Measurements from ENCODE around the gene R3HDM2. TPM values are rescaled to one million over a fixed set of nuclear protein-coding genes. Genes with fewer than 3 reads are reported as not detected.

The R3HDM2 gene
- total and polyA plus RNA-seq, 12 donors = 21.9 to 91.9 (median 43.2) TPM

- no peak for DNase-seq
- Histone ChIP-seq H3K27me3 (no peaks in the 10 kb centered on the region), H3K9me3 (replicated peaks in 1 of 3) (no peaks in the 10 kb centered on the region), H3K4me1 (replicated peaks in 1 of 2) (peaks cover 6 to 11% of the 10 kb centered on the region in 2 donors), H3K36me3 (replicated peaks in 1 of 2) (peaks cover 0 to 25% of the 10 kb centered on the region in 2 donors), H3K4me3 (no peak overlapping the region), H3K27ac (no peak overlapping the region)
- TF ChIP-seq POLR2A (IDR thresholded peaks at IDR 0.05) (no peak), CTCF (IDR thresholded peaks at IDR 0.05) (no peak)
- intact Hi-C loops (cut with DNase I) = no loop called here
Measured at GRCh38 chr12:57273516-57273915, 157.3 kb downstream of the R3HDM2 start.

- intact Hi-C loops (cut with DNase I) = no loop called here
- no peak overlapping the region for H3K4me3 ChIP-seq
- no peak overlapping the region for H3K27ac ChIP-seq
- peaks cover 6 to 11% of the 10 kb centered on the region in 2 donors for H3K4me1 ChIP-seq (replicated peaks in 1 of 2)
- H3K9me3 ChIP-seq (replicated peaks in 1 of 3) = no peaks in the 10 kb centered on the region
- no peaks in the 10 kb centered on the region for H3K27me3 ChIP-seq
- 33 to 44% (median 37%) methylated on average over 7 of the region's 7 CpGs for WGBS, 4 donors
- H3K36me3 ChIP-seq (replicated peaks in 1 of 2) = peaks cover 0 to 26% of the 10 kb centered on the region in 2 donors
- TF ChIP-seq CTCF (IDR thresholded peaks at IDR 0.05) (no peak), POLR2A (IDR thresholded peaks at IDR 0.05) (no peak)
- peak in 2 of 7 donors; percentile 28 to 42 for DNase-seq
Measured at GRCh38 chr12:57272337-57273151, 158.3 kb downstream of the R3HDM2 start.

DNA sequence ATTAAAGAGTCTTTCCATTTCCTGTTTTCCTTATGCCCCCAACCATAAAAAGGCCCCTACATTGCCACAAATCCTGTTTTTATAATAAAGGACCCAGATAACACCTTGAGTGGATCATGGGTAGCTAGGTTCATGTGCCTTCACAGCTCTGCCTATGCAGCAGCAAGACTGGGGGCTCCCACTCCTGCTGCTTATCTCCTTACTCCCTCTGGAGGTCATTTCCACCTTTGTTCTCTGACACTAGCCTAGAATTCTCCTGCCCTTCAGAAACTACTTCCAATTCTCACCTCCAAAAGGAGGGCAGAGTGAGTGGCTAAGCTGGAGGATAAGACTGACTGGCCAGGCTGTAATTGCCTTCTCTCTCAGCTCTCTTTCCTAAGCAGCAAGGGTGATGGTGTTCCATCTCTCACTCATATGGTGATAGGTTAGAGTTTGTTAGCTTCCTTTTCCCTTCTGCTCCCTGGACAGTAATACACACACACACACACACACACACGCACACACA is 159.8 kb downstream of the R3HDM2 start:
- 81 to 100% (median 86%) methylated on average over 1 of the region's 1 CpG for WGBS, 4 donors
- no peak overlapping the region for H3K4me3 ChIP-seq
- H3K27ac ChIP-seq = no peak overlapping the region
- TF ChIP-seq CTCF (IDR thresholded peaks at IDR 0.05) (no peak), POLR2A (IDR thresholded peaks at IDR 0.05) (no peak)
- intact Hi-C loops (cut with DNase I) = no loop called here
- no peaks in the 10 kb centered on the region for H3K27me3 ChIP-seq
- no peaks in the 10 kb centered on the region for H3K9me3 ChIP-seq (replicated peaks in 1 of 3)
- peaks cover 0 to 41% of the 10 kb centered on the region in 2 donors for H3K36me3 ChIP-seq (replicated peaks in 1 of 2)
- peaks cover 6 to 11% of the 10 kb centered on the region in 2 donors for H3K4me1 ChIP-seq (replicated peaks in 1 of 2)
- no peak for DNase-seq

- no peak for DNase-seq
- Histone ChIP-seq H3K27ac (no peak overlapping the region), H3K9me3 (replicated peaks in 1 of 3) (no peaks in the 10 kb centered on the region), H3K27me3 (no peaks in the 10 kb centered on the region), H3K4me3 (no peak overlapping the region), H3K36me3 (replicated peaks in 1 of 2) (peaks cover 0 to 50% of the 10 kb centered on the region in 2 donors), H3K4me1 (replicated peaks in 1 of 2) (peaks cover 6 to 10% of the 10 kb centered on the region in 2 donors)
- intact Hi-C loops (cut with DNase I) = no loop called here
- TF ChIP-seq CTCF (IDR thresholded peaks at IDR 0.05) (no peak), POLR2A (IDR thresholded peaks at IDR 0.05) (no peak)
- 76 to 82% (median 77%) methylated on average over 7 of the region's 7 CpGs for WGBS, 4 donors
Measured at GRCh38 chr12:57268264-57268663, 162.6 kb downstream of the R3HDM2 start.

Data from adrenal gland (tissue), 12 donors.